ENCODE measurements around the gene BCAP29. TPM values are rescaled to one million over a fixed set of nuclear protein-coding genes. Genes with fewer than 3 reads are reported as not detected.

The BCAP29 gene
- polyA plus RNA-seq, 1 of the 3 experiments (the other 2 are of a cell fraction), result 29.2 TPM

- Histone ChIP-seq H4K20me1 (ENCODE audit: insufficient read depth) (no peaks in the 10 kb centered on the region), H3K9me2 (no peaks in the 10 kb centered on the region), H3K9me3 (no peaks in the 10 kb centered on the region), H3K36me3 (replicated peaks in 1 of 2; ENCODE audit: control insufficient read depth in 1 of 2, insufficient read depth in 2 of 2, low read length in 1 of 2) (no peaks in the 10 kb centered on the region), H3K27ac (ENCODE audit: low read depth in 2 of 2, low read length in 1 of 2) (no peak overlapping the region), H3K4me2 (no peak overlapping the region), H3F3A (replicated peaks; ENCODE audit: insufficient read depth) (no peaks in the 10 kb centered on the region), H2AFZ (ENCODE audit: low read depth) (no peak overlapping the region), H3K27me3 (ENCODE audit: insufficient read depth) (no peaks in the 10 kb centered on the region), H3K9ac (no peak overlapping the region), H3K4me3 (ENCODE audit: low read depth in 2 of 2, low read length in 1 of 2) (no peak overlapping the region), H3K79me2 (ENCODE audit: insufficient read depth) (no peaks in the 10 kb centered on the region), H3K4me1 (ENCODE audit: control insufficient read depth in 1 of 2, insufficient read depth in 2 of 2, low read depth in 1 of 2, low read length in 1 of 2) (peaks cover 0 to 5% of the 10 kb centered on the region in 2 experiments; a peak in 1 of 4 replicates)
- POLR2A ChIA-PET, result no interaction called here
- CTCF ChIA-PET, result no interaction called here
- no peak for DNase-seq
- TF ChIP-seq NRF1 (IDR thresholded peaks at IDR 0.05; ENCODE audit: low read depth, low read length), result no peak
- no peak for TF ChIP-seq IRF3 (IDR thresholded peaks at IDR 0.05; ENCODE audit: low read depth, low read length)
- TF ChIP-seq FOXJ3 (CRISPR knock-in tag; IDR thresholded peaks at IDR 0.05), result no peak
- no peak for TF ChIP-seq REST (IDR thresholded peaks at IDR 0.05; ENCODE audit: low read depth, low read length)
- no peak for TF ChIP-seq JUND (IDR thresholded peaks at IDR 0.05)
- TF ChIP-seq SIN3A (IDR thresholded peaks at IDR 0.05; ENCODE audit: borderline replicate concordance, low read depth, low read length), result no peak
- no peak for TF ChIP-seq RAD21 (IDR thresholded peaks at IDR 0.05; ENCODE audit: low read length)
- TF ChIP-seq TAF1 (IDR thresholded peaks at IDR 0.05; ENCODE audit: borderline replicate concordance, low read depth, low read length), result no peak
- TF ChIP-seq GABPA (IDR thresholded peaks at IDR 0.05; ENCODE audit: low read depth), result no peak
- WGBS (ENCODE audit: low lambda C conversion rate), result 92% methylated on average over 8 of the region's 8 CpGs
Measured at GRCh38 chr7:107630342-107630741, 50.3 kb downstream of the BCAP29 start.

- H3K27ac ChIP-seq (ENCODE audit: low read depth in 2 of 2, low read length in 1 of 2), result no peak overlapping the region
- 88% methylated on average over 11 of the region's 12 CpGs for WGBS (ENCODE audit: low lambda C conversion rate)
- DNase-seq, result no peak
- no peaks in the 10 kb centered on the region for H3K79me2 ChIP-seq (ENCODE audit: insufficient read depth)
- H4K20me1 ChIP-seq (ENCODE audit: insufficient read depth), result no peaks in the 10 kb centered on the region
- no peak overlapping the region for H3K4me3 ChIP-seq (ENCODE audit: low read depth in 2 of 2, low read length in 1 of 2)
- POLR2A ChIA-PET, result no interaction called here
- H3K4me1 ChIP-seq (ENCODE audit: control insufficient read depth in 1 of 2, insufficient read depth in 2 of 2, low read depth in 1 of 2, low read length in 1 of 2), result peaks cover 0 to 5% of the 10 kb centered on the region in 2 experiments; a peak in 1 of 4 replicates
- no peaks in the 10 kb centered on the region for H3F3A ChIP-seq (replicated peaks; ENCODE audit: insufficient read depth)
- no peak overlapping the region for H3K4me2 ChIP-seq
- H2AFZ ChIP-seq (ENCODE audit: low read depth), result no peak overlapping the region
- no peak overlapping the region for H3K9ac ChIP-seq
- no peaks in the 10 kb centered on the region for H3K9me3 ChIP-seq
- no peaks in the 10 kb centered on the region for H3K27me3 ChIP-seq (ENCODE audit: insufficient read depth)
- no peaks in the 10 kb centered on the region for H3K9me2 ChIP-seq
- H3K36me3 ChIP-seq (replicated peaks in 1 of 2; ENCODE audit: control insufficient read depth in 1 of 2, insufficient read depth in 2 of 2, low read length in 1 of 2), result no peaks in the 10 kb centered on the region
- CTCF ChIA-PET, result interaction anchor here (0.6 to 1.8 kb wide), 2 partner anchors 13 to 73 kb away, joined by 3 to 7 read pairs; no protein-coding TSS in a partner anchor
- TF ChIP-seq SMC3 (IDR thresholded peaks at IDR 0.05; ENCODE audit: low read depth, low read length) (no peak), MAX (IDR thresholded peaks at IDR 0.05; ENCODE audit: low read depth) (no peak), JUND (IDR thresholded peaks at IDR 0.05) (no peak), MEF2A (IDR thresholded peaks at IDR 0.05; ENCODE audit: borderline replicate concordance, low read depth) (no peak), TAF1 (IDR thresholded peaks at IDR 0.05; ENCODE audit: borderline replicate concordance, low read depth, low read length) (no peak), REST (IDR thresholded peaks at IDR 0.05; ENCODE audit: low read depth, low read length) (no peak), ELF1 (IDR thresholded peaks at IDR 0.05) (no peak), TCF12 (IDR thresholded peaks at IDR 0.05) (no peak), GABPA (IDR thresholded peaks at IDR 0.05; ENCODE audit: low read depth) (no peak), GATA2 (CRISPR knock-in tag; IDR thresholded peaks at IDR 0.05) (no peak), USF2 (IDR thresholded peaks at IDR 0.05; ENCODE audit: borderline replicate concordance, low read depth, low read length) (no peak)
Measured at GRCh38 chr7:107631588-107632491, 51.8 kb downstream of the BCAP29 start.
